DOHH2 (cell line): Measurements from ENCODE around the gene QRICH2.

Source experiments
- H3F3A ChIP-seq: fragments of 200-600 bp; sonication (generic), shearing (Covaris generic); 2 replicates; pipeline ENCODE4 v1.6.0; 2016; ENCODE audit warnings: antibody characterized with exemption, mild to moderate bottlenecking; ENCODE audit not compliant: control insufficient read depth, insufficient read depth
- H3K27ac ChIP-seq: fragments of 200-600 bp; sonication (generic); 2 replicates; pipeline ENCODE4 v1.5.1; 2014; ENCODE audit warnings: low read depth, mild to moderate bottlenecking, low read length, moderate library complexity
- H3K27me3 ChIP-seq: fragments of 200-600 bp; sonication (generic); 2 replicates; pipeline ENCODE4 v1.6.1; 2014; ENCODE audit warnings: mild to moderate bottlenecking, low read length, mixed read lengths; ENCODE audit not compliant: control insufficient read depth
- H3K36me3 ChIP-seq: fragments of 200-600 bp; sonication (generic); 2 replicates; pipeline ENCODE4 v1.6.1; 2014; ENCODE audit warnings: mild to moderate bottlenecking, low read length, moderate library complexity, mixed read lengths; ENCODE audit not compliant: control insufficient read depth
- H3K4me1 ChIP-seq: fragments of 200-600 bp; sonication (generic); 2 replicates; pipeline ENCODE4 v1.6.1; 2014; ENCODE audit warnings: mild to moderate bottlenecking, low read length, mixed read lengths; ENCODE audit not compliant: control insufficient read depth
- H3K4me2 ChIP-seq: fragments of 200-600 bp; sonication (generic); 2 replicates; pipeline ENCODE4 v1.6.0; 2014; ENCODE audit warnings: mild to moderate bottlenecking, low read length, moderate library complexity
- H3K4me3 ChIP-seq: fragments of 200-600 bp; sonication (generic); 2 replicates; pipeline ENCODE4 v1.5.1; 2014; ENCODE audit warnings: mild to moderate bottlenecking, low read length, mixed read lengths
- H3K79me2 ChIP-seq: fragments of 200-600 bp; sonication (generic); 2 replicates; pipeline ENCODE4 v1.6.1; 2014; ENCODE audit warnings: mild to moderate bottlenecking, low read length, mixed read lengths; ENCODE audit not compliant: control insufficient read depth
- H3K9me2 ChIP-seq: fragments of 200-600 bp; sonication (generic); replicated peaks from 2 replicates; pipeline ENCODE4 v1.6.1; 2014; ENCODE audit warnings: mild to moderate bottlenecking, low read length, mixed read lengths; ENCODE audit not compliant: control insufficient read depth
- H3K9me3 ChIP-seq: fragments of 200-600 bp; sonication (generic); 2 replicates; pipeline ENCODE4 v1.6.1; 2014; ENCODE audit warnings: antibody characterized with exemption, low read length, mixed read lengths; ENCODE audit not compliant: control insufficient read depth, insufficient read depth
- H4K20me1 ChIP-seq: fragments of 200-600 bp; sonication (generic); 2 replicates; pipeline ENCODE4 v1.6.0; 2014; ENCODE audit warnings: low read depth, mild to moderate bottlenecking, antibody characterized with exemption, low read length, moderate library complexity; ENCODE audit not compliant: control insufficient read depth, insufficient read depth
- EZH2phosphoT487 ChIP-seq: fragments of 200-600 bp; sonication (generic); IDR thresholded peaks from 2 replicates; pipeline ENCODE4 v1.6.1; 2017; ENCODE audit warnings: borderline replicate concordance, mild to moderate bottlenecking, antibody characterized with exemption, low read length, moderate library complexity, mixed read lengths
- TF ChIP-seq, protein P1 (sequence below): fragments of 200-600 bp; sonication (generic); IDR thresholded peaks from one replicate; pipeline ENCODE4 v1.5.1; 2014; ENCODE audit warnings: antibody characterized with exemption, mild to moderate bottlenecking, low read depth, low read length; ENCODE audit not compliant: poor library complexity, severe bottlenecking

The QRICH2 gene

DNA sequence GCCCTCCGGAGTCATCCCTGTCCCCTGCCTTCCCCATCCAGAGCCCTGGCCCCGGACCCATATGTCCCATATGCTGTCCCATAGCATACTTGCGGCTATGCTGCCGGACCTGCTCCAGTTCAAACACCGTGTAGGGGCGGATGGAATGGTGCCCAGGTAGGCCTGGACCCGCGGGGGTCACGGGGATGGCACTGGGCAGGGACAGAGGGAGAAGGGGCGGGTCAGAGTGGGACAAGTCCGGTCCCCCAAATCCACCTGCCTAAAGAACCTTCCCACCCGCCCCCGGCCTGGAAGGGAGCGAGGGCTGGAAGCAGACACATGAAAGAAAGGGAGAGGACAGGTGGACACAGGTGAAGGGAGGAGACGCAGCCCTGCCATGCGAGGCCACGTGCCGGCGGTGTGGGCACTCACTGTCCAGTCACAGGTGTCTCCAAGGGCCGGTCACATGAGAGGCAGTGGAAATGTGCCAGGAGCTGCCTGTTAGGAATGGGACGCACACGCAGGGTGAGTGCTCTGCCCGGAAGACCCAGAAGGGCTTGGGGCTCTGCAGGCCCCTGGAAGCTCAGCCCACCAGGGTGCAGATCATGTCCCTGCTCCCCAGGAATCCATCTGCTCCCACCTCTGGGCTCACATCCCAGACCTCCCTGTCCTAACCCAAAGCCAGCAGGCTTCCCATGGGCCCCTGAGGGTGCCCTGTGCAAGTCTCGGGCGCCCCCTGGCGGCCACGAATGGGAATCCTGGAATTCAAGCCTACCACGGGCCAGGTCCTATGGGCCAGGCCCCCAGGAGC is 28.9 kb downstream of the QRICH2 start:
- Histone ChIP-seq H3K4me2 (no peak overlapping the region), H3K27ac (no peak overlapping the region), H3K4me1 (0 out of 2 replicates have a peak, but pooled peaks cover 5% of the 10 kb centered on the region), H3K27me3 (no peaks in the 10 kb centered on the region), H3K4me3 (no peak overlapping the region), H3K9me2 (no peaks in the 10 kb centered on the region), H3K79me2 (no peaks in the 10 kb centered on the region), H4K20me1 (no peaks in the 10 kb centered on the region), H3K9me3 (no peaks in the 10 kb centered on the region), H3F3A (no peaks in the 10 kb centered on the region), H3K36me3 (no peaks in the 10 kb centered on the region)
- TF ChIP-seq, protein P1, sequence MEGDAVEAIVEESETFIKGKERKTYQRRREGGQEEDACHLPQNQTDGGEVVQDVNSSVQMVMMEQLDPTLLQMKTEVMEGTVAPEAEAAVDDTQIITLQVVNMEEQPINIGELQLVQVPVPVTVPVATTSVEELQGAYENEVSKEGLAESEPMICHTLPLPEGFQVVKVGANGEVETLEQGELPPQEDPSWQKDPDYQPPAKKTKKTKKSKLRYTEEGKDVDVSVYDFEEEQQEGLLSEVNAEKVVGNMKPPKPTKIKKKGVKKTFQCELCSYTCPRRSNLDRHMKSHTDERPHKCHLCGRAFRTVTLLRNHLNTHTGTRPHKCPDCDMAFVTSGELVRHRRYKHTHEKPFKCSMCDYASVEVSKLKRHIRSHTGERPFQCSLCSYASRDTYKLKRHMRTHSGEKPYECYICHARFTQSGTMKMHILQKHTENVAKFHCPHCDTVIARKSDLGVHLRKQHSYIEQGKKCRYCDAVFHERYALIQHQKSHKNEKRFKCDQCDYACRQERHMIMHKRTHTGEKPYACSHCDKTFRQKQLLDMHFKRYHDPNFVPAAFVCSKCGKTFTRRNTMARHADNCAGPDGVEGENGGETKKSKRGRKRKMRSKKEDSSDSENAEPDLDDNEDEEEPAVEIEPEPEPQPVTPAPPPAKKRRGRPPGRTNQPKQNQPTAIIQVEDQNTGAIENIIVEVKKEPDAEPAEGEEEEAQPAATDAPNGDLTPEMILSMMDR = peak; percentile 97
- TF ChIP-seq EZH2phosphoT487 = no peak

DNA sequence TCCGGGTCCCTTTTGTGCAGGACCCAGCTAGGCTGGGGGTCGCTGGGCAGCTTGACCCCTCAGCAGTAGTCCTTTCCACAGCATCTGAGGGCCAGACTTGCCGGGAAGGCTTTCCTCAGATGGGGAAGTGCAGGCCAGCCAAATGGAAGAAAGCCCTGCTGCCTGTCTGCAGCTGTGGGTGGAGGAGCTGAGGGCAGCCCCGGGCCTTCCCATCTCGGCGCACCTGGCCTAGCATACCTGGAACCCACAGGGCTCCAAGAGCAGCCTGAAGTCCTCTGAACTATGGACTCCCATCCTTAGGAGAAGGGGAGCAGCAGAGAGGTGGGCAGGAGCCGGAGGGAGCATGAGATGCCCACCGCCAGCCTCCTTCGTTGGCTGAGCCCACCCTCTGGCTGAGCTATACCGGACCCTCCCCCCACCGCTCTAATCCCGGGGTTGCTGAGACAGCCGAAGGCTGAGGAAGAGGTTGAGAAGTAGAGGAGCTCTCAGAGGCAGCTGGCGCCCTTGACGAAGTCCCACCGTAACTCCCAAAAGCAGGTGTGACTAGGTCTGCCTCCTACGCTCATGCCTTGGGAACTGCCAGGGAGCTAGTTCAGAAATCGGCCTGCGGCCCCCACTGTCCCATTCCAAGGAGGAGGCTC is 29.7 kb downstream of the QRICH2 start:
- no peaks in the 10 kb centered on the region for H4K20me1 ChIP-seq
- no peak overlapping the region for H3K4me3 ChIP-seq
- no peaks in the 10 kb centered on the region for H3K9me2 ChIP-seq
- no peak for TF ChIP-seq EZH2phosphoT487
- TF ChIP-seq, protein P1 = no peak
- H3K27me3 ChIP-seq = no peaks in the 10 kb centered on the region
- no peak overlapping the region for H3K27ac ChIP-seq
- H3K79me2 ChIP-seq = no peaks in the 10 kb centered on the region
- no peak overlapping the region for H3K4me2 ChIP-seq
- peaks cover 7% of the 10 kb centered on the region for H3K4me1 ChIP-seq
- H3F3A ChIP-seq = no peaks in the 10 kb centered on the region
- H3K36me3 ChIP-seq = no peaks in the 10 kb centered on the region
- no peaks in the 10 kb centered on the region for H3K9me3 ChIP-seq

DNA sequence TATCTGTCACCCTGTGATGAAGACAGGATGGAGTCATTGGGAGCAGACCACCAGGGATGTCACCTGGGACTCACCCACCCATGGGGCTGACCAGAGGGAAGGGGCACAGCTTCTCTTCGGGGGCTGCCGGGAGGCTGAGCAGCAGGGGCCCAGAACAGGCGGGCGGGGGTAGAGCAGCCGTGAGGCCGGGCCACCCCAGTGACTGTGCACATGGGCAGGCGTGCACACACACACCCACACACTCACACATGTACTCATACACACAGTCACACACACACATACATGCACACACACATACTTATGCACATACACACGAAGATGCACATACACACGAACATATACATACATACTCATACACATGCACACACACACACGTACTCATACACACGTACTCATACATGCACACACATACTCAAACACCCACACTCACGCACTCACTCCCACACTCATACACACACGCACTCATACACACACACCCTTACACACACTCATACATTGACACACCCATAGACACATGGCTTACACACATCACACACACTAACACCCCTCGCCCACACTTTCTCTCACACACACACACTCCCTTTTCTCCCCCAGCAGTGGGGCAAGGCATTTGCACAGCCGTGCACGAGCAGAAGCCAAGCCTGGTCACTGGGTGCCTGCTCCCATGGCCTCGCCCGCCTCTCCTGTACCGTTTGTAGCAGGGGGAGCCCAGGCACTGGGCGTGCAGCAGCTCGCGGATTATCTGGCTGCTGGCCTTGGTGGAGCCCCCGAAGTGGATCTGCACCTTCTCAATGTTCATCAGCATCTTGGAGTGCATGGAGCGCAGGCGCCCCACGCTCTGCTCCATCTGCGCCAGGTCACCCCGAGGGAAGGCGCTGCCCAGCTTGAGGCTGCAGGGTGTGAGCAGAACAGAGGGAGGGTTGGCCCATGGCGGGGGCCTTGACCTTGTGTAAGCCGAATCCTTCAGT is 30.5 kb downstream of the QRICH2 start:
- H3K4me2 ChIP-seq = no peak overlapping the region
- H3K4me3 ChIP-seq = no peak overlapping the region
- H3K9me3 ChIP-seq = no peaks in the 10 kb centered on the region
- H3K27me3 ChIP-seq = no peaks in the 10 kb centered on the region
- H3K27ac ChIP-seq = no peak overlapping the region
- H3K36me3 ChIP-seq = no peaks in the 10 kb centered on the region
- H3F3A ChIP-seq = peaks cover 2% of the 10 kb centered on the region; the same call in 1 of the 2 replicates
- H3K79me2 ChIP-seq = no peaks in the 10 kb centered on the region
- no peaks in the 10 kb centered on the region for H4K20me1 ChIP-seq
- TF ChIP-seq EZH2phosphoT487 = no peak
- TF ChIP-seq, protein P1 = no peak
- peaks cover 15% of the 10 kb centered on the region for H3K4me1 ChIP-seq
- H3K9me2 ChIP-seq = no peaks in the 10 kb centered on the region
